Natural killer cell (primary cell): ENCODE data around the gene ITGAE. TPM values are rescaled to one million over a fixed set of nuclear protein-coding genes. Genes with fewer than 3 reads are reported as not detected.

Experiments
- ATAC-seq, 3 donors: fragments of 150-1000 bp in 2 of 3; fragments of 200-7000 bp in 1 of 3; cut with Tn5 transposase; 1 replicate in 1 of 3; 2 replicates in 2 of 3; pipeline ENCODE4 v1.10.0; 2021; ENCODE audit warnings: mild to moderate bottlenecking in 2 of 3, moderate library complexity in 2 of 3
- DNase-seq, 2 donors: peaks; one replicate each; pipeline versions ENCODE4 v3.0.0 to v3.0.0-alpha.2; 2013 to 2021; ENCODE audit warnings: mixed read lengths in 1 of 2
- H3K27ac ChIP-seq: one replicate; pipeline ENCODE4 v1.5.1; 2013; ENCODE audit warnings: mild to moderate bottlenecking, low read length
- H3K27me3 ChIP-seq: one replicate; pipeline ENCODE4 v1.6.1; 2013; ENCODE audit warnings: low read length; ENCODE audit not compliant: control insufficient read depth, insufficient read depth
- H3K36me3 ChIP-seq: one replicate; pipeline ENCODE4 v1.6.1; 2013; ENCODE audit warnings: low read length; ENCODE audit not compliant: control insufficient read depth, insufficient read depth
- H3K4me1 ChIP-seq: one replicate; pipeline ENCODE4 v1.6.1; 2013; ENCODE audit warnings: low read length; ENCODE audit not compliant: control insufficient read depth, insufficient read depth
- H3K4me3 ChIP-seq: one replicate; pipeline ENCODE4 v1.5.1; 2013; ENCODE audit warnings: low read length
- H3K9me3 ChIP-seq: one replicate; pipeline ENCODE4 v1.6.1; 2013; ENCODE audit warnings: low read length; ENCODE audit not compliant: control insufficient read depth, insufficient read depth
- H3K27ac Mint-ChIP-seq, 2 donors: one replicate each; pipeline ENCODE4 v1.8.0; 2022; ENCODE audit warnings: mild to moderate bottlenecking in 2 of 2, mixed read lengths in 2 of 2, moderate library complexity in 1 of 2
- H3K27me3 Mint-ChIP-seq, 2 donors: one replicate each; pipeline ENCODE4 v1.8.0; 2022; ENCODE audit warnings: low read depth in 2 of 2, mixed read lengths in 2 of 2
- H3K36me3 Mint-ChIP-seq: one replicate; pipeline ENCODE4 v1.8.0; 2022; ENCODE audit warnings: mixed read lengths
- H3K4me1 Mint-ChIP-seq, 2 donors: one replicate each; pipeline ENCODE4 v1.8.0; 2022; ENCODE audit warnings: mixed read lengths in 2 of 2
- H3K4me3 Mint-ChIP-seq: one replicate; pipeline ENCODE4 v1.8.0; 2022; ENCODE audit warnings: mild to moderate bottlenecking, moderate library complexity, mixed read lengths
- H3K9me3 Mint-ChIP-seq, 2 donors: one replicate each; pipeline ENCODE4 v1.8.0; 2022; ENCODE audit warnings: mixed read lengths in 2 of 2
- CTCF ChIP-seq: fragments of 200-600 bp; IDR thresholded peaks from one replicate; pipeline ENCODE4 v1.8.0; 2022; ENCODE audit warnings: antibody characterized with exemption
- WGBS: methylation state at CpG from one replicate; pipeline ENCODE4 v1.1.7; 2013; ENCODE audit warnings: missing lambda C conversion rate; ENCODE audit not compliant: insufficient coverage; 5-methylcytosine and 5-hydroxymethylcytosine counted together
- intact Hi-C: fragments of 100-400 bp; cut with micrococcal nuclease; formaldehyde crosslinking; loops from one replicate; pipeline ENCODE4 v1.14.2; 2022
- total RNA-seq, 4 donors: library from RNA; stranded (reverse); fragments of 120-200 nt in 1 of 4; gene quantifications; one replicate each; pipeline versions ENCODE4 v1.2.3 to v1.2.4, GENCODE V29; 2013 to 2022

ITGAE gene
- total RNA-seq, 3 donors from 2014 or later (not counting 1 experiment from before 2014, with no cell fraction given), result 12.8 to 13.8 (median 13.8) TPM

GRCh38 chr17:3828151-3828851 lies 27.3 kb upstream of the ITGAE start:
- intact Hi-C loops, result no loop called here
- peaks cover under 1% of the 10 kb centered on the region for H3K36me3 Mint-ChIP-seq

GRCh38 chr17:3827124-3827773 lies 26.3 kb upstream of the ITGAE start:
- whole genome bisulfite sequencing, result 100% methylated on average over 3 of the region's 6 CpGs
- Histone ChIP-seq H3K27me3 (no peaks in the 10 kb centered on the region), H3K4me1 (no peaks in the 10 kb centered on the region), H3K4me3 (no peak overlapping the region), H3K36me3 (peaks cover 53% of the 10 kb centered on the region), H3K27ac (no peak overlapping the region), H3K9me3 (no peaks in the 10 kb centered on the region)
- Mint-ChIP-seq H3K9me3 (peaks cover 0 to 3% of the 10 kb centered on the region in 2 donors), H3K36me3 (peaks cover under 1% of the 10 kb centered on the region), H3K4me3 (no peak overlapping the region), H3K27ac (peak overlapping the region in 1 of 2 donors; percentile 11), H3K4me1 (peaks cover 7% of the 10 kb centered on the region in 2 donors), H3K27me3 (no peaks in the 10 kb centered on the region)
- ATAC-seq, result peak; percentile 73 to 79 (median 74)
- peak; percentile 92 for TF ChIP-seq CTCF
- intact Hi-C loops, result loop anchor here (1.0 to 2.0 kb wide), 2 partner anchors 90 to 144 kb away; no protein-coding TSS in a partner anchor
- peak; percentile 54 to 87 for DNase-seq

More at GRCh38 chr17:3828151-3828851, 27.3 kb upstream of the ITGAE start:
- no peak for TF ChIP-seq CTCF
- Histone ChIP-seq H3K4me3 (no peak overlapping the region), H3K27me3 (no peaks in the 10 kb centered on the region), H3K9me3 (no peaks in the 10 kb centered on the region), H3K4me1 (no peaks in the 10 kb centered on the region), H3K27ac (no peak overlapping the region), H3K36me3 (peaks cover 46% of the 10 kb centered on the region)
- Mint-ChIP-seq H3K9me3 (peaks cover 0 to 3% of the 10 kb centered on the region in 2 donors), H3K27me3 (no peaks in the 10 kb centered on the region), H3K27ac (no peak overlapping the region), H3K4me1 (peaks cover 7% of the 10 kb centered on the region in 2 donors), H3K4me3 (no peak overlapping the region)
- no peak for DNase-seq
- ATAC-seq, result no peak
- 97% methylated on average over 7 of the region's 7 CpGs for WGBS

DNA sequence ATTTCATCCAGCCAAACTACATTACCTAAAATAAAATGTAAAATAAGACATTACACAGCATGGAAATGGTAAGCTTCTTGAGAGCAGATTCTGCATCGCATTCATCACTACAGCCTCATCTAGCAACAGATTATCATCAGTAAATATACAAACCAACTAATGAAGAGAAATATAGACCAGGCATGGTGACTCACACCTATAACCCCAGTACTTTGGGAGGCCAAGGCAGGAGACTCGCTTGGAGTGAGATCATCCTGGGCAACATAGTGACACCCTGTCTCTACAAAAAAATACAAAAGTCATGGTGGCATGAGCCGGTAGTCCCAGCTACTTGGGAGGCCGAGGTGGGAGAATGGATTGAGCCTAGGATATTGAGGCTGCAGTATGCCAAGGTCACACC lies 25.2 kb upstream of the ITGAE start:
- Mint-ChIP-seq H3K36me3 (peaks cover 11% of the 10 kb centered on the region), H3K27me3 (no peaks in the 10 kb centered on the region), H3K4me1 (peaks cover 7% of the 10 kb centered on the region in 2 donors), H3K27ac (no peak overlapping the region), H3K4me3 (no peak overlapping the region), H3K9me3 (peaks cover 0 to 3% of the 10 kb centered on the region in 2 donors)
- ATAC-seq (no peak), DNase-seq (no peak)
- no peak overlapping the region for H3K4me3 ChIP-seq
- 95% methylated on average over 4 of the region's 4 CpGs for WGBS
- intact Hi-C loops, result loop anchor here (2.0 kb wide), 1 partner anchor 143 kb away; no protein-coding TSS in a partner anchor
- peaks cover 62% of the 10 kb centered on the region for H3K36me3 ChIP-seq
- TF ChIP-seq CTCF, result no peak
- H3K4me1 ChIP-seq, result no peaks in the 10 kb centered on the region
- no peak overlapping the region for H3K27ac ChIP-seq
- H3K27me3 ChIP-seq, result no peaks in the 10 kb centered on the region
- no peaks in the 10 kb centered on the region for H3K9me3 ChIP-seq
